ENCODE results near the gene COA4.
A peak's percentile ranks its signal among the peaks of the same experiment; 100 is the strongest.
"Not testable (repeated sequence)": the region's sequence is repeated elsewhere in the genome, so short reads cannot be mapped to it uniquely, and the experiment has no call there.

COA4 gene

DNA sequence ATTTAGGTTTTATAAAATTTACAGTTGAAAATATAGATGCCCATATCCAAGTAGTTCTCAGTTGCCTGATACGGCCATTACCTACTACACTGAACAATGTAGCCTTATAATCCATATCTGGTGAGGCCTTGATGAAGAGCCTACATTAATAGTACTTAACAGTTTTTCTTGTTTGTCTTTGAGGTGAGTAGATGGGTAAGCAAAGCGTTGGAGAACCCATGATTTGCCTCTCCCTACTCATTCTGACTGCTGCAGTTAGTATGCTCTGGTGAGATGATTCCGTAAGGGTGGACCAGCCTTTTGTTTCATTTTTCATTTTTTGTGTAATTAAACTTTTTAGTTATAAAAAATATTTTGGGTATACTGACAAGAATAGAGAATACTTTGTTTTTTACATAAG lies 11.6 kb upstream of the COA4 start:
- DNase-seq = no peak
- Histone ChIP-seq H3K36me3 (peaks cover 9% of the 10 kb centered on the region), H3K4me1 (peaks cover 6% of the 10 kb centered on the region)

DNA sequence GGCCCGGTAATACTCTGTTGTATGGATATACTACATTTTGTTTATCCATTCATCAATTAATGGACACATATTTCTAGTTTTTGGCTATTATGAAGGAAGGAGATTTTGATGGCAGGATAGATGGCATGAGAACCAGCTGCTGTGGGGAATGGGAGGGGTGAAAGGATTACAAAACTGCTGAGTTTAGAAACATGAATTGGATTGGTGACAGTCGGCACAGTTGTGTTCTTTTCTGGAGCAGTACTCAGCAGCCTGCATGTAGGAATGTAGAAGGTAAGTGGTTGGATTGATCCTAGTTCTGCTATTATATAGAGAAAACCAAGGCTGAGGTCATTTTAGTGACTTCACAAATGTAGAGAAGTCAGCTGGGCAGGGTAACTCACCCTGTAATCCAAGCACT lies 7.2 kb upstream of the COA4 start:
- DNase-seq = no peak

More for the DNA sequence above, 11.6 kb upstream of the COA4 start:
- Histone ChIP-seq H3K27me3 (no peaks in the 10 kb centered on the region), H3K9me3 (no peaks in the 10 kb centered on the region), H3K4me3 (ENCODE audit: low read depth, low read length) (no peak overlapping the region)
- TF ChIP-seq, protein P1, sequence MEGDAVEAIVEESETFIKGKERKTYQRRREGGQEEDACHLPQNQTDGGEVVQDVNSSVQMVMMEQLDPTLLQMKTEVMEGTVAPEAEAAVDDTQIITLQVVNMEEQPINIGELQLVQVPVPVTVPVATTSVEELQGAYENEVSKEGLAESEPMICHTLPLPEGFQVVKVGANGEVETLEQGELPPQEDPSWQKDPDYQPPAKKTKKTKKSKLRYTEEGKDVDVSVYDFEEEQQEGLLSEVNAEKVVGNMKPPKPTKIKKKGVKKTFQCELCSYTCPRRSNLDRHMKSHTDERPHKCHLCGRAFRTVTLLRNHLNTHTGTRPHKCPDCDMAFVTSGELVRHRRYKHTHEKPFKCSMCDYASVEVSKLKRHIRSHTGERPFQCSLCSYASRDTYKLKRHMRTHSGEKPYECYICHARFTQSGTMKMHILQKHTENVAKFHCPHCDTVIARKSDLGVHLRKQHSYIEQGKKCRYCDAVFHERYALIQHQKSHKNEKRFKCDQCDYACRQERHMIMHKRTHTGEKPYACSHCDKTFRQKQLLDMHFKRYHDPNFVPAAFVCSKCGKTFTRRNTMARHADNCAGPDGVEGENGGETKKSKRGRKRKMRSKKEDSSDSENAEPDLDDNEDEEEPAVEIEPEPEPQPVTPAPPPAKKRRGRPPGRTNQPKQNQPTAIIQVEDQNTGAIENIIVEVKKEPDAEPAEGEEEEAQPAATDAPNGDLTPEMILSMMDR (IDR thresholded peaks at IDR 0.05; ENCODE audit: low read depth, low read length) = no peak

DNA sequence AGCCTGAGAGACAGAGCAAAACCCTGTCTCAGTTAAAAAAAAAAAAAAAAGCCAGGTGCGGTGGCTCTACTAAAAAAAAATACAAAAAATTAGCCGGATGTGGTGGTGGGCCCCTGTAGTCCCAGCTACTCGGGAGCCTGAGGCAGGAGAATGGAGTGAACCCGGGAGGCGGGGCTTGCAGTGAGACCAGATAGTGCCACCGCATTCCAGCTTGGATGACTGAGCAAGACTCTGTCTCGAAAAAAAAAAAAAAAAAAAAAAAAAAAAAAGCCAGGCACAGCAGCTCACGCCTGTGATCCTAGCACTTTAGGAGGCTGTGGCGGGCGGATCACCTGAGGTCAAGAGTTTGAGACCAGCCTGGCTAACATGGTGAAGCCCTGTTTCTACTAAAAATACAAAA lies 3.8 kb upstream of the COA4 start:
- not testable (repeated sequence) for H3K27me3 ChIP-seq; H3K36me3 ChIP-seq; H3K4me1 ChIP-seq; H3K4me3 ChIP-seq (ENCODE audit: low read depth, low read length); H3K9me3 ChIP-seq
- peak; percentile 36 for DNase-seq

More for the DNA sequence above, 7.2 kb upstream of the COA4 start:
- TF ChIP-seq, protein P1 (IDR thresholded peaks at IDR 0.05; ENCODE audit: low read depth, low read length) = no peak
- Histone ChIP-seq H3K27me3 (no peaks in the 10 kb centered on the region), H3K4me3 (ENCODE audit: low read depth, low read length) (no peak overlapping the region), H3K36me3 (peaks cover 9% of the 10 kb centered on the region), H3K9me3 (no peaks in the 10 kb centered on the region), H3K4me1 (peaks cover 2% of the 10 kb centered on the region; the same call in 1 of the 2 replicates)

DNA sequence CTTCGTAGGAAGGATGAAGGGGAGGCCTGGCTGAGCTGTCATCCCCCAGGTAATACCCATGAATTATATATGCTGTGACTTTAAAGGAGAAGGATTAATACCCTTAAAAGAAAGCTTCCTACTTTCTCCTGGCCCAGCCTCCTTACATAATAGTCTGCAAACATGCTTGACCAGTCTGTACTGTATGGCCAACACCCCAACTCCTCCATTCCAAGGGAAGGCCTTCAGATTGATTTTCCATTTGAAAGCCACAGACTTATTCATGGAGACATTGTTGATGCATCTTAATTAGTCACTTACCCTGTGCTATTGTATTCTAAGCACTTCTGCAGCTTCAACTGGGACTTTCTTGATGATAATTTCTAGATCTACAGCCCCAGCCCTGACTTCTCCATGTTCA lies 2.1 kb upstream of the COA4 start:
- no peaks in the 10 kb centered on the region for H3K27me3 ChIP-seq
- H3K4me3 ChIP-seq (ENCODE audit: low read depth, low read length) = no peak overlapping the region
- no peaks in the 10 kb centered on the region for H3K4me1 ChIP-seq
- DNase-seq = no peak
- H3K36me3 ChIP-seq = peaks cover 23% of the 10 kb centered on the region
- no peaks in the 10 kb centered on the region for H3K9me3 ChIP-seq
- TF ChIP-seq, protein P1 (IDR thresholded peaks at IDR 0.05; ENCODE audit: low read depth, low read length) = no peak

DNA sequence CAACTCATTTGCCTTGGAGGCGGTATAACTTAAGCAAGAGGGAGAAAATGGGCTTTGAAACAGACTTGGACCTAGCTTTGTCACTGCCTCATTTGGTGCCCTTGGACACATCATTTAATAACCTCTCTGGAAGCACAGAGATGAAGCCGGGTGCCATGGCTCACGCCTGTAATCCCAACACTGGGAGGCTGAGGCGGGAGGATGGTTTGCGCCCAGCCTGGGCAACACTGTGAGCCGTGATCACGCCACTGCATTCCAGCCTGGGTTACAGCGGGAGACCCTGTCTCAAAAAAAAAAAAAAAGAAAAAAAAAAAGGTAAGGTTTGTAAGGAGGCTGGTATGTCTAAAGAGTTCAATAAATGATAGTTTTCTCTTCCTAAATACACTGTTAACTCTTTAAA lies 806 bp downstream of the COA4 start:
- TF ChIP-seq, protein P1 (IDR thresholded peaks at IDR 0.05; ENCODE audit: low read depth, low read length) = no peak
- H3K36me3 ChIP-seq = peaks cover 46% of the 10 kb centered on the region
- H3K27me3 ChIP-seq = no peaks in the 10 kb centered on the region
- no peaks in the 10 kb centered on the region for H3K4me1 ChIP-seq
- H3K4me3 ChIP-seq (ENCODE audit: low read depth, low read length) = peak overlapping the region; percentile 87
- no peaks in the 10 kb centered on the region for H3K9me3 ChIP-seq
- no peak for DNase-seq

DNA sequence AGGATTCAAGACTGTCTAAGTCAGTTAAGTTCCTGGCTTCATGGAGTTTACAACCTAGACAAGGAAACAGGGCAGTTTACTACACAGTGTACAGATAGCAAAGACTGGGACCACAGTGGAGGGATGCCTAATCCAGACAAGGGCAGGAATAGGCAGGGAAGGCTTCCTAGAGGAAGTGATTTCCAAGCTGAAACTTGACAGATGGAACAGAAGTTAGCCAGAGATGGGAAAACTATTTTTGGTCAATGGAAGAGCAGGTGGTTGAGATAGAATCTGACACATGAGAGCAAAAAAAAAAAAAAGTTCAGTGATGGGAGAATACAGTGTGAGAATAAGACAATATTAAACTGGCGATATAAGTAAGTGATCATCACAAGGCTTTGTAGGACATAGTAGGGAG lies 1.3 kb downstream of the COA4 start:
- Histone ChIP-seq H3K36me3 (peaks cover 49% of the 10 kb centered on the region), H3K4me3 (ENCODE audit: low read depth, low read length) (peak overlapping the region; percentile 87), H3K9me3 (no peaks in the 10 kb centered on the region), H3K4me1 (no peaks in the 10 kb centered on the region), H3K27me3 (no peaks in the 10 kb centered on the region)
- DNase-seq = no peak
- TF ChIP-seq, protein P1 (IDR thresholded peaks at IDR 0.05; ENCODE audit: low read depth, low read length) = no peak
